HG02870 (cell line): ENCODE data around the gene NEDD4L.

Experiments used
- ATAC-seq: cut with Tn5 transposase; IDR thresholded peaks from one replicate; pipeline ENCODE4 v1.9.1; 2021; ENCODE audit warnings: mild to moderate bottlenecking, moderate library complexity; ENCODE audit not compliant: unreplicated experiment

Gene NEDD4L

DNA sequence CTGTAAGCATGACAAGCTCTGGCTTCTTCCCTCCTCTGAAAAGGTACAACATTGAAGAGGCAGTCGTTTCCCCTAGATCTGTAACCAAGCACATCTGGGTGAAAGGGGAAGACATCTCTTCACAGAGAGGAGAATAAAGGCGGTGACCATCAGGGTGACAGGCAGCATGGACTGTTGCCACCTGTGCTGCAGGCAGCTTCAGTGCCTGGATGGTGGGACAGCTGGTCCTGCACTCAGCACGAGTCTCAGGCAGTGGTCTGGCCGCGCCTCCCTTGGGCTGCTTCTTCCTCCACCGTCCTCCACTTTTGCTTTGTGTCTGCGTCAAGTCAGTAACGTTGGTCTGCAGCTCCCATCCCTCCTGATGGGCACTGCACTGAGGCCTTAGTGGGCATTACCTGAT lies 264.4 kb downstream of the NEDD4L start:
- no peak for ATAC-seq

DNA sequence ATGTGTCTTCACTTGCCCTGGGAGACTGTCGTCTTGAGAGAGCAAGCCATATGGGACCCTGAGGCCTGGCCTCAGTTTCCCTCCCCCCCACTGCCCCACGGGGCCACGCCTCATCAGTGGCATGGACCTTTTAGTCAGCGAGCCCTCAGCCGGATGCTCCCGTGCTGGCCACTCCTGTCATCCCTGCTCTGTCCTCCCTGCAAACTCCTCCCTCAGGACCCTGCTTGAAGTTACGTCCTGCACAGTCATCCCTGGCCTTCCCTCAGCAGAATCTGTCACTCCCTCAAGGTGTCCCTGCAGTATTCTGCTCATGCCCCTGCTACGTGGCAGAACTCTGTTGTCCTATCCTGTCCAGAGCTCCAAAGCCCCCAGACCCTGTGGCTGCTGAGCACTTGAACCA lies 265.1 kb downstream of the NEDD4L start:
- ATAC-seq = no peak

DNA sequence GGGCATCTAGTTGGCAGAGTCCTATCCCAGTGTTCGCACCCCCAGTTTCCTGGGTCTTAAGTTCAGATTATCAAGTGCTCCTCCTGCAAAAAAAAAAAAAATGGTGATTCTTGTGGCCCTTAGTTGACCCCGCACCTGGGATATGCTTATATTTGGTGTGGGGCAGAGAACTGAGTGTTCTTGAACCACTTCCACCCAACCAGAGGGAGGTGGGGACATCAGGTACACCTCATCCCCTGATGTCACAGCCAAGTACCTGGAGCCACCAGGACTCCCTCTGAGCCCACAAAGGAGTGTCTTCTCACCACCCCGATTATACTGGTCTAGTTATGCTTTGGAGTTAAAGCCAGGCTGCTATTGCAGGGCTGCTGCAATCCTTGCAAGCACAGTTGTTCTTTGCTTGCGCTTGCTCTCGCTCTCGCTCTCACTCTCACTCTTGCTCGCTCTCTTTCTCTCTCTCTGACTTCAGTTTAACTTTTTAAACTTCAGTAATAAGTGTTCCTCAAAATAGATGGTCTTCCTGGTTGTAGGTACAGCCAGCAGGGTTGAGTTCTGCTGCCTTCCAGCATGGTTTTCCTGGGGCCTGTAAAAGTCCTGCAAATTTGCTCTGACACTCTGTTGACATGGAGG lies 265.7 kb downstream of the NEDD4L start:
- no peak for ATAC-seq

DNA sequence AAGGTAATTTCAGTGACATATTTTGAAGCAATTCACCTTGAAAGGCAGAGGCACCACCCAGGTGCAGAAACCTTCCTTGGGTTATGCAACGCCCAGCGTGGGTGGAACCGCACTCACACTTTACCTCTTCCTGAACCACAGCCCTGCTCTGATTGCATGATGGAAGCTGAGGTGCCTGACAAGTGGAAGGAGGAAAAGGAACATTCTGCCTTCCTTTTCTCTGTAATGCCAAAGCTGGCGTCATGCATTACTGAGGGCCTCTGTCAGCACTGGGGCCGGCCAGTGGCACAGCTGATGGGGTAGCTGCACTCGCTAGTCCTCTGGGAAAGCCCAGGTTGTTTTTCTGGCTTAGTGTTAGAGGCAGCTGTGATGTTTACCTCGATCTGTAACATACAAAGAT lies 266.5 kb downstream of the NEDD4L start:
- peak; percentile 60 for ATAC-seq

DNA sequence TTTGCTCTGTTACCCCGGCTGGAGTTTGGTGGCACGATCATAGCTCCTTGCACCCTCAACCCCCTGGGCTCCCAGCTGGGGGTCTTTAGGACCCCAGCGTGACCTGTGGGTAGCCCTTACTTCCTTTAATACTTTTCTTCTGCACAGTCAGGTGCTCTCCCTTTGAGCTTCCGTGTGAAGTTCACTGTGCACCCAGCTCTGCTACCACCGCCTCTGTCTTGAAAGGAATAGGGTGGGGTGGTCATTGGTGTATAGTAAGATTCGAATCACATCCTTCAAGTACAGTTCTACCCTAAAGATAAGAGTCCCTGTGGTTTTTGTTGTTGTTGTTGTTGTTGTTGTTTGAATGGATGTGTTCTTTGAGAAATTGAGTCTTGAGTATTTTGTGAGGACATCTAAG lies 267.4 kb downstream of the NEDD4L start:
- no peak for ATAC-seq

DNA sequence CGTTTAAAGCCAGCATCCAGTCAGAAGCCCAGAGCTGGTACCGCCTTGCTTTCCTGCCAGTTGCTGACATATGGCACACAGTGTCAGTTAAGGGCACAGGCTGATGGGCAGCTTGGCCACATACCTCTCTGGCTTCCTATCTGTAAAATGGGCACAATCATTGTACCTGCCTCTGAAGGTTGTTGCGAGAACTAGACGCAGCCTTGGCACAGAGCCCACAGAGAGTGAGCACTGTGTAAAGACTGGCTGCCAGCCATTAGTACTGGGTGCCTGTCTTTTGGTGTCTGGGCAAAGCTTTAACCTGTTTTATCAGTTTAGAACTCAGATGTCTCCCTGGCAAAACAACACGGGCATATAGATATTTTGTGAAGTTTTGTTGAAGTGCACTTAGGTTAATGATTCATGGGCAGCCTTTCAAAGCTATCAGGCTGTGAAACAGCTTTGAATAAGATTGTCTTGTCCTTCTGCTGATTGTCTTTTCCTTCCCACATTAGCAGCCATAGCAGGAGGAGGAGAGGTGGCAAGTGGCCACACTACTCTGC lies 269.5 kb downstream of the NEDD4L start:
- no peak for ATAC-seq

DNA sequence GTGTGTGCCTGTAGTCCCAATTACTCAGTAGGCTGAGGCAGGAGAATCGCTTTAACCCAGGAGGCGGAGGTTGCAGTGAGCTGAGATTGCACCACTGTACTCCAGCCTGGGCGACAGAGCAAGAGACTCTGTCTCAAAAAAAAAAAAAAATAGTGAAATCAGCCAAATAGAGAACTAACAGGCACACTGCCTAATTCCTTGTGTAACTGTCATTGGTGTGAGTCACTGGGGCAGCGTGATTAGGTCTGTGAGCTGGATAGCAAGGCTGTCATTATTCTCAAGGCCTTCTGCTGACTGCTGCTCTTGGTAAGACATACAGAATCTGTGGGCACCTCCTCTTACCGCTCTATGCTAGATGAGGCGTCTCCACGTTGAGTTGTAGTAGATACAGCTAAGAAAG lies 270.3 kb downstream of the NEDD4L start:
- ATAC-seq = no peak

DNA sequence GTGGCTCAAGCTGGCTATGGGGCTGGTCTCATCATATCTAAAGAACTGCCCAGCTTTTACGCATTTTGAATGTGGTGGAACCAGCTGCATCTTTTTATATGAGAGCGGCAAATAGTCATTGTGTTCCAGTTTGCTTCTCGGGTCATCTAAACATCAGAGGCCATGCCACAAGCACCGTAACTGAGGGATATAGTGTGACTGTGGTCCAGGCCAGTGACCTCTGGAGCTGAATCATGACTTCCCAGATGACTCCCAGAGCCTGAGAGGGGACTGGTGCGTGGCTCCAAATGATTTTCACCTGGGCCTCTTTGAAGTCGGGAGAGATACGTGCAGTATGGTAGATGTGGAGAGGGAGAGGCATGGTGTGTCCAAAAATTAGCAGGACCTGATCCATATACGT lies 271.0 kb downstream of the NEDD4L start:
- no peak for ATAC-seq

DNA sequence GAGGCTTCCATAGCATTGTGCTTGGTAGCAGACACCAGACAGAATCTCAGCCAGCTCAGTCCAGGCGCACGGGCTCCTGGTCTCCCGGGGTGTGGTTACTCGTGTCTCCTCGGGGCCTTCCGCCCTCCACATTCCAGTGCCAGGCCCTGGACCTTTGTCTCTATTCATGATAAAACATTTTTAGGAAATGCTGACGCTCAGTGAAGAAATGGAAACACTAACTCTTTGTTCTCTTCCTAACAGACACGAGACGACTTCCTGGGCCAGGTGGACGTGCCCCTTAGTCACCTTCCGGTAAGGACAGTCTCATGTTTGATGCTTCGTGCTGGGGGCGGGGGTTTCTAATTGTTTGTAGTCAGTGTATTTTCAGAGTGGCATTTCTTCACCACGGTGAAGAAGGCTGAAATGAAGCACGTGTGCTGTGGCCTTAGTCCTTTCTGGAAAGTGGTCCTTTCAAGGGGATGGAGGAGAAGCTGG lies 271.8 kb downstream of the NEDD4L start:
- ATAC-seq = no peak

DNA sequence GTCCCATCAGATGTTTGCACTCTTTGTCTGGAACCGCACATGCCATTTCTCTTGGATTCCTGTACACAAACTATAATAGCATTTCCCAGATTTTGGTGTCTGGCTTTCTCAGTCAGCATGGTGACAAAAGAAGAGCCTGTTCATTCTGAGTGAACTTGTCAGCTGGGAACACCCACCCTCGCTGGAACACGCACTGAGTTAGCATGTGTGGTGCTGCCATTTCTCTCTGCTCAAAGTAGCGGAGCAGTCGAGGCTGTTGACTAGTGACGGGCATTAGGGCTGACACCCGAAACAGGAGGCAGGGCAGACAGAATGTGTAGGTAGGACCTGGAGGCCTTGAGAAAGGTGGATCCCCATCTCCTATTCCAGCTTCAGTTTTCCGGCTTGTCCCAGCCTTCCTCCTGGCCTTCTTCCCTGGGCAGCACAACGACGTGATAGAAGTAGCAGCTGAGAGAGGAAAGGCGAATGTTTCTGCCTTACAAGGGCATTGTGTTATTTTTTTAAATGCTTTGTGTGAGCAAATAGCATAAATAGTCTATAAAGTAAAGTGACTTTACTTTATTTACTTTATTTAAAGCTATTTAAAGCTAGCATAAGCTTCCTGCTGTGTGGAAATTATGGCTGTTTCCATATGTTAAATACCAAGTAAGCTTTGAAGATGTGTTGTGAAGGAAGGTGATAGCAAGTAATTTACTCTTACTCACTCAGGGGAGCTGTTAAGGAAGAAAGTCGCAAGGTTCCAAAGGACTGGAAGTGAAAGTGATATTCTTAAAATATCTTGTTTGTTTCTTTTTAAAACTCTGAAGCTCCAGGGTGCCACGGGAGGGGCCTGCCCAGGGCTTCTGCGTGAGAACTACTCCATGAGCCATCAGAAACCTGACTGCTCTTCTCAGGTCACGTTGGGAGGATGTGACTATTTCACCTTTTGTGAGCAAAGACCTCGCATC lies 272.6 kb downstream of the NEDD4L start:
- ATAC-seq = no peak

DNA sequence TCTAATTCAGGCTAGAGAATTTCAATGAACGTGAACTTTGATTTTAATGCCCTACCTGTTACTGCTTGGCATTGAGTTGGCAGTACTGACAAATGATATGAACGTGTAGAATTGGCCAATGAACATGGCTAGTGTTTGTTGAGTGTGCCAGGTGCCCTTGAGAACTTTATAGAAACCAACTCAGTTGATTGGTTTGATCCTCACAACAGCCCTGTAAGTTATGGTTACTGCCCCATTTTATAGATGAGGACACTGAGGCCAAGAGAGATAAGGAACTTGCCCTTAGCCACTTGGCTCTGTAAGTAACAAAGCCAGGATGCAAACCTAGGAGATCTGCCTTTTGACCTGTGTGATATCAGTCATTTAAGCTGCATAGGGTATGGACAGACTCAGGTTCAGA lies 275.7 kb downstream of the NEDD4L start:
- ATAC-seq = no peak

DNA sequence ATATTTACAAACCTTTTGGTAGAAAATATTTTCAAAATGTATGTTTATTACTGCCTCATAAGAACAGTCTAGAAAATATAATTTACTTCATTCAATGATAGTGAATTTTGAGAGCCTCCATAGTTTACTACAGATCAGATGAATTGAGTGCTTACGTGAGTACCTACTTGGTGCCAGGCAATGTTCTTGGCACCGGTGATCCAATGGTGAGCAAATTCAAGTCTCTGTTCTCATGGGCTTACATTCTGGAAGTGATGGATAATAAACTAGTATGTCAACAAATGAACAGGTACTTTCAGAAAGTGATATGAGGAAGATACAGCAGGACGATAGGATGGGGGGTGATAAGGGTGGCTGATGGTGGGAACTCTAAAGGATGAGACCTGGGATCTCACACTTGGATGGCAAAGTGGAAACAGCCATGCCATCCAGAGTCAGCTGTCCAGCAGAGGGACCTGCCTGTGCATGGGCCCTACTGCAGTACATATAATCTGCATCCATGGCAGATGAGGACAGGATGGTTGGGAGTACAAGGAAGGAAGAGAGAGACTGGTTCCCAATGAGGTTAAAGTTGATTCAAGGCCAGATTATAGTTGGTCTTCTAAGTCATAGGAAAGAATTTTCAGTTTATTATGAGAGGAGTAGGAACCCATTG lies 277.0 kb downstream of the NEDD4L start:
- no peak for ATAC-seq

DNA sequence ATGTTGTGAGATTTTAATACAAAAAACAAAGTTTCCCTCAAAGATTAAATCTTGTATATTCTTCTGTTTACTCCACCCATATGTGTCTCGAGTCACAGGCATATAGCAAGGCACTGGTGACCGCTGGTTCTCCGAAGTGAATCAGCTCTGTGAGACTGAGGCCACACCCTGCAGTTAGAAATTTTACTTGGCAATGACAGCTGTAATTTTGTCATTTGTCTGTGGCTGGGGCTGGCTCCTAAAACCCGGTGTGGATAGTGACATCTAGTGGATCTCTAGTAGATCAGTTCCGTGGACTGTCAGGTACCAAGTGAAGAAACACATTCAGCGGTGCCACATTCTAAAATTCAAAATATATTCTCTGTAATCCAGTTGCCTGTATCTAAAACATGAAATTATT lies 278.0 kb downstream of the NEDD4L start:
- ATAC-seq = peak; percentile 79

DNA sequence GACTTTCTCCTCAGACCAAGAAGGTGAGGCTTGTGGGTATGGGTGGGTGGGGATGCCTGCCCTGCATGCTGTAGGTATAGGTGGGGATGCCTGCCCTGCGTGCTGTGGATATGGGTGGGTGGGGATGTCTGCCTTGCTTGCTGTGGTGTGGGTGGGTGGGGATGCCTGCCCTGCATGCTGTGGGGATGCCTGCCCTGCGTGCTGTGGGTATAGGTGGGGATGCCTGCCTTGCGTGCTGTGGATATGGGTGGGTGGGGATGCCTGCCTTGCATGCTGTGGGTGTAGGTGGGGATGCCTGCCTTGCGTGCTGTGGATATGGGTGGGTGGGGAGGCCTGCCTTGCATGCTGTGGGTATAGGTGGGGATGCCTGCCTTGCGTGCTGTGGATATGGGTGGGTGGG lies 278.4 kb downstream of the NEDD4L start:
- ATAC-seq = no peak

DNA sequence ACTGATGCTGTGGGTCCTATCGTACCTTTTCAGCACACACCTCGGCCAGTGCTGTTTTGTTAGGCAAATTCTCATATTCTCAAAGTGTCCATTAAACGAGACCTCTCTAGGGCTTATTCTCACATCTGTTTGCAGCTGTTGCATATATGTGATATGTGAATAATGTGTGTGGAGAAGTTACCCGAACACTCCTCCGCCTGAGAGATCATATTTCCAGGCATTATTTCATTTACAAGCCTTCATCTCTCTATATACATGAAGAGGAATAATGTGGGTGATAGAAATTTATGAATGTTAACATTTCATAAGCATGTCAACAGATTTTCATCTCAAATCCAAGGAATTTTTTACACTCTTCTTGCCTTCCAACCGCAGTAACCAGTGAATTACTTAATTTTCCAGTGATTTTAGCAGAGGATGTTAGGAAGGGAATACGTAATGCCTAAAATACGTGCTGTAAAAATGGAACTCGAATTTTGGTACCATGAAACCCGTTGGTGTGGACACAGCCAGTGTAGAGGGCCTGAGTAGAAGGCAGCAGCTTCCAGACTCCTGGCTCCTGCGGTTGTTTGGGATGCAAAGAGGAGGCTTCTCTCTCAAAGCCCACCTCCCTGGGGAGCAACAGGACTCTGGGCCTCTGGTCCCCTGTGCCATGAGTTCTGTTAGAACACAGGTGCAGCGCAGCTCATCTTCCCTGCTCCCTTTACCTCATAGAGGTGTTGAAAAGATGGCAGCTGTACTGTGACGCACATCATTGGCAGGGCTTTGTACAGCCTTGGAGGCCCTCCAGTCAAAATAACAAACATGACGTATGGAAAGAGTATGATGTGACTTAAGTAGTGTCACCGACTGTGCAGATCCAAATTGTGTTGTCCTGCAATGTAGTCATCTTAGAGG lies 280.1 kb downstream of the NEDD4L start:
- no peak for ATAC-seq

DNA sequence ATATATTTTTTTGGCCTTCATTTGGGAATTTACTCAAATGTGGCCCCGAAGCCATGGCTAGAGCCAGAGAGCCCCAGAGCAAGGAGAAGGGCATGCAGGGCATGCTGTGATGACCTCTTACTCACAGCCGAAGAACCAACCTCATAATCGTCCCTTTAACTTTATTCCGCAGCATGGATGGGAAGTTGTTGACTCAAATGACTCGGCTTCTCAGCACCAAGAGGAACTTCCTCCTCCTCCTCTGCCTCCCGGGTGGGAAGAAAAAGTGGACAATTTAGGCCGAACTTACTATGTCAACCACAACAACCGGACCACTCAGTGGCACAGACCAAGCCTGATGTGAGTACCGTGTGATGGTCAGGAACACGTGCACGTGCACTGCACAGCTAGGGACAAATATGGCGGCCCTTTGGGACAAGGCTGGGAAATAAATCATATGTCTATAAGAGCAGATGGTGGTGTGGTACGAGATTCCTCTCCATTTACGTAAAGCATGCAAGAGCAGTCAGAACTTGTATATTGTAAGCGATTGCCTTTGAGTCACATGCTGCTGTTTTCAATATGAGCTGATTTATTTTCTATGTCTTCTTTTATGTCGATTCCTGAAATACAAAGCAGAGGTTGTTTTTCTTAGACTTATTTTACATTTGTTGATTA lies 280.9 kb downstream of the NEDD4L start:
- ATAC-seq = no peak

DNA sequence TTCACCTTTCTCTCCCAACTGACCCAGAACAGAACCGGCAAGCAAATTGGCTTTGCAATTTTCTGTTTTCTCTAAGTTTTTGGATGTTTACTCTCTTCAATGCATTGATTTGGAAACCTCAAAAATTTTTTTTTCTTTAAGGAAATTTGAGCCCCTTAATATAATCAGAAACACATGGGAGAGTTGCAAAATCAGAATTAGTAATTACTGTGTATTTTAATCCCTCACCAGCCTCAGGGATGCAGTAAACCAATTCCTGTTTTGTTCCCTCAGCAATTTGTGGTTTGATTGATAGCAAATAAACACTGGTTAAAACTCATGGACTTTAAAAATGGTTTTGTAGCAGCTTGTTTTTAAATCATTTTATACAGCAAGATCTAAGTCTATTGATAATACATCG lies 281.5 kb downstream of the NEDD4L start:
- ATAC-seq = no peak

DNA sequence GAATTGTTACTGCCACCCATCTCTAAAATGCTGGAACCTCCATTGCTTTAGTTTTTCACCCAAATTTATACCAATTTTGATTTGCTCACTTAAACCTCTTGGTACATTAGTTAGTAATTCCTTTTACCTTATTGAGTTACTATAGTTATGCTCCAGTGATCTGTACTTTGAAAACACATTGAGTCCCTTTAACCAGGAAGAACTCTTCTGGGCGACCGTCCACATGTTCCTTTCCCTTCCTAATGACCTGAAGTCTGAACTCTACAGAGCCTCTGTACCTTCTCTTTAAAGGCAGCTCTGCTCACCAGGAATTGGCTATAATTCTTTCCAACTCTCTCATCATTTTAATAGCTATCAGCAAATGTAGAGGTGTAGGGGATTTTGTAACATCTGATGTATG lies 290.0 kb downstream of the NEDD4L start:
- ATAC-seq = no peak

DNA sequence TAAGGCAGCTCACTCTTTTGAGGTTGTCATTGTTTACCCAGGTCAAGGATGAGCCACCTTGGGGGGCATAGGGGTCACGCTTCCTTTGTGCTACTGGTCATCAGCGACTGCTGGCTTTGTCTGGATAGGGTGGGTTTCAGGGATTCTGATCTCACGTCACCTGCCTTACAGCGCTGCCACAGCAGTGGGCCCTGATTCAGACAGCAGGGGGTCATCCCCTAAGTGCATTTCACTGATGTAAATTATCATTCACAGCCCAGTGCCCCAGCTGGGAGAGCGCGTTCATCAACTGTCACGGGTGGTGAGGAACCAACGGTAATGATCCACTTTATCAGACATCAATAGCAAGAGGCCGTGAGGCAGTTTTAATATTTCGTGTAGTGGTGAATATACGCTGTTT lies 291.2 kb downstream of the NEDD4L start:
- ATAC-seq = no peak

DNA sequence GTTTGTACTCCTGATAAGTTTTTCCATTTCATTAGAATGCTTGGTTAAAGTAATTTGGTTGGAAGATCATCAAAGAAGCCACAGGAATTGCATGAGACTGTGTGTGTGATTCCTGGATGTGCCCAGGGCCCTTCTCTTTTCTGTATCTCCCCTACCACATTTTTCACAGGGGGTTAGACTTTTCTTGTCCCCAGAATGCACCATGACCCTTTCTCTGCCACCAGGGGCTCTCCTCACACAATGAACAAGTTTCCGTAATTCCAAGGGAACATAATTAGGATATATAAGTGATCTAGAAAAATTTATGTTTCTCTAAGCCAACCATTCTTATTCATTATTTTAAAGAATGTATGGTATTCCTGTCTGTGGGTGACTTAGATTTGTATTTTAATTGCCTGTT lies 291.8 kb downstream of the NEDD4L start:
- no peak for ATAC-seq
